GM20000 (cell line): ENCODE results near the gene PLA2G2A.
"Not testable (repeated sequence)": the region's sequence is repeated elsewhere in the genome, so short reads cannot be mapped to it uniquely, and the experiment has no call there.

Experiments
- DNase-seq: peaks from one replicate; pipeline ENCODE4 v3.0.0; 2012; ENCODE audit warnings: low spot score
- CTCF ChIP-seq: IDR thresholded peaks from 2 replicates; pipeline ENCODE4 v1.5.1; 2012; ENCODE audit warnings: mild to moderate bottlenecking, control low read depth; ENCODE audit errors: extremely low read depth, missing control alignments

Gene PLA2G2A

DNA sequence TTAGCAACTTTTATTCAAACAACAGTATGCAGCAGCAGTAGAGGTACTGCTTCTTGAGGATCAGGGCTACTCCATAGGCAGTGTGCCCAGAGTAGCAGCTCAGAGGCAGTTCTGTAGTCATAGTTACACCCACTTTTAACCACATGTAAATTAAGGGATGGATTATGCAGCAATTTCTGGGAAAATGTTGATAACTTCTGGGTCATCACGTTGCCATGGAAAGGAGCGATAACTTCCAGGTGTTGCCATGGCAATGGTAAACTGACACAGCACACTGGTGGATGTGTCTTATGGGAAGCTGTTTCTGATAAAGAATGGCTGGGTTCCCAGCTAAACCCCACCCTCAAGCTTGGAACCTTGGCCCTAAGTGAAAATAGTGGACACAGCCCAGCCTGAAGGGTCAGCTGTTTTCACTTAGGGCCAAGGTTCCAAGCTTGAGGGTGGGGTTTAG is 29.0 kb upstream of the PLA2G2A start:
- DNase-seq = no peak
- no peak for TF ChIP-seq CTCF

GRCh38 chr1:19998823-19999222 is 19.4 kb upstream of the PLA2G2A start:
- DNase-seq = not testable (repeated sequence)

DNA sequence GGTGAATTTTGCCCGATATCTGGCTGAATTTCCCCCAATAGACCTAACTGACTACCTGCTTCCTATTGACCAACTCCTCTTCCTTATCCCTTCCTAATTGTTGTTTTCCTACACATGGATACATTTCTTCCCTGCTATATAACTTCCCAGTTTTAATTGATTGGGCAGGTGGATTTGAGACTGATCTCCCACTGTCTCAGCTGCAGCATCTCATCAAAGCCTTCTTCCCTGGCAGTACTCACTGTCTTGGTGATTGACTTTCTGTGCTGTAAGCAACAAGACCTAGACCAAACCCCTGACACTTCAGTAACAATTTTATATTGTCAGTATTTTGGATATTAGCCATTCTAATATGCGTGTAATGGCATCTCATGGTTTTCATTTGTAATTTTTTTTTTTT is 11.3 kb upstream of the PLA2G2A start:
- no peak for TF ChIP-seq CTCF
- DNase-seq = no peak

GRCh38 chr1:19990182-19990582 is 10.8 kb upstream of the PLA2G2A start:
- DNase-seq = not testable (repeated sequence)

DNA sequence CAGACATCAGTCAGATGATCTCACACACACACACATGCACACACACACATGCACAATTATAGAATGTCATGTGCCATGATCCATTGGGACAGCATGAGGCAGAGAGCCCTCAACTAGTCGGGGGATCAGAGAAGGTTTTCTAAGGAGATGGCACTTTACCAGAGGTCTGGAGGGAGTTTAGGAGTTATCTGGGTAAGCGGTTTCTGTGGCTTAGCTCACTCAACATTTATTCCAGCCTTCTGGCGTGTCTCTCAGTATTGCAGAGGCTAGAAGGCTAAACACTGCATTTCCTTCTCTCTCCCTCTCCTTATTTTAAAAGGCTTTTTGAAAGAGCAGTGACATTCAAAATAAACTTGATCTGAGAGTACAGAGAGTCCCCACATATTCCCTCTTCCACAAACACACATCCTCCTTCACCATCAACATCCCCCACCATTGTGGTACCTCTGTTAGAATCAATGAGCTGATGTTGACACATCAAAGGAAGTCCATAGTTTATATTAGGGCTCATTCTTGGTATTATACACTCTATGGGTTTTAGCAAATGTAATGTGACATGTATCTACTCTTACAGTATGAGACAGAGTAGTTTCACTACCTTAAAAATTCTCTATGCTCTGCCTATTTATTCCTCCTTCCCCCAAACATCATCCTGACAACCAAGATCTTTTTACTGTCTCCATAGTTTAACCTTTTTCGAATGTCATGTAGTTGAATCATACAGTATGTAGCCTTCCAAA is 9.0 kb upstream of the PLA2G2A start:
- DNase-seq = no peak
- TF ChIP-seq CTCF = no peak

DNA sequence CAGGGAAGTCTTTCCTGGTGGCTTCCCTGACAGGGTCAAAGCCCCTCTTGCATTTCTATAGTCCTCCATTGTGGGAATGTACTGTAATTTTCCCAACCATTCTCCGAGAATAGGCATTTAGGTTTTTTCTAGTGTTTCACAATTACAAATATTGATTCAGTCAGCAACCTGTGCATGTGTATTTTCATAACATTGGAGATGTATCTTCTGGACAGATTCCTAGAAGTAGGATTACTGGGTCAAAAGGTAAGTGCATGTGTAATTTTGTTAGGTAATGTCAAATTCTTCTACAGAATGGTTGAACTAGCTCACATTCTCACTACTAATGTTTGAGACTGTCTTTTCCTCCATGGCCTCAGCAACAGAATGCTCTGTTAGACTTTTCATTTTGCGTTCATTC is 8.3 kb upstream of the PLA2G2A start:
- no peak for TF ChIP-seq CTCF
- no peak for DNase-seq

- DNase-seq = not testable (repeated sequence)
Measured at GRCh38 chr1:19984409-19985016, 5.1 kb upstream of the PLA2G2A start.

DNA sequence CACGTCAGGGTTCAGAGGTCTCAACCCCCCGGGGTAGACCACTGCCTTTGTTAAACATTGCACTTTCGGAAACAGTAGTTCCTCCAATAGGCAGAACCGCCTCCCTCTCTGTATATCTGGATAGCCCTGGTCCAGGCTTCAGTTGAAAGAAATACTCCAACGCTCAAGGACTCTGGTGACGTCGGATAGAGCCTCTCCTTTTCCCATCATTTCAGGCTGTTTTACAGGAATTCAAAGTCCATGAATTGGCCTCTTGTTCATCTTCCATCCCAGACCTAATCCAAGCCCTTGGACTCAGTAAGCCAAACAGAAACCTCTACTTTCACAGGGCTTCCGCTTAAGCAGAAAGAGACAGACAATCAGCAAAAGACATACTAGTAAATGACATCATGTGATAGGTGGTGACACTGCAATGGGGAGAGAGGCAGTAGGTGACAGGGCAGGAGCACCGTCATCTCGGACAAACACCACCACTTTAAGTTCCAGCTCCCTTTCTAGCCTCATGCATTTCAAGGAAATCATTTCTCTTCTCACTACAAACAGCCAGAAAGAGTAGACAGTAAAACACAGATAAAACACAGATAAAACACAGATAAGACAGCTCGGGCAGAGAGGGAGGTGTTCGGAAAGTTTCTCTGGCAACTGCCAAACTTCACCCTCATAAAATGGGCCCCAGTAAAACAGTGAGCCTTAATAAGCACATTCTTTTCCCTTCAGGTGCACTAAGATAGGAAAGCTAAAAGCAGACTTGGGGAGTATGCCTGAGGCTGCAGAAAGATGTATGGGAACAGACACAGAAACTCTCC is 2.3 kb upstream of the PLA2G2A start:
- TF ChIP-seq CTCF = no peak
- no peak for DNase-seq

DNA sequence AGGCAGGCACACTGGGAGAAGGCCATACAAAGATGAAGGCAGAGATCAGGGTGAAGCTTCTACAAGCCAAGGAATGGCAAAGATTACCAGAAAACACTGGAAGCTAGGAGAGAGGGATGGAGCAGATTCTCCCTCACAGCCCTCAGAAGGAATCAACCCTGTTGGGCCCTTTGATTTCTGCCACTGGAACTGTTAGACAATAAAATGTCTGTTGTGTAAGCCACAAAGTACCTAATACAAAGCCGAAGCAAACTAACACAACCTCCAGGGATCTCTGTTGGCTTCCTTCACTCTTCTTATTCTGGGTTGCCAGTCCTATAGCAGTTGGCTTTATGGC is 1.7 kb upstream of the PLA2G2A start:
- no peak for DNase-seq
- TF ChIP-seq CTCF = no peak
